HG03520 (cell line): ENCODE results near the gene AGAP3.
A peak's percentile ranks its signal among the peaks of the same experiment; 100 is the strongest.

ENCODE experiments used
- ATAC-seq: cut with Tn5 transposase; IDR thresholded peaks from one replicate; pipeline ENCODE4 v1.9.1; 2021; ENCODE audit warnings: mild to moderate bottlenecking, moderate library complexity; ENCODE audit not compliant: unreplicated experiment

AGAP3 gene

DNA sequence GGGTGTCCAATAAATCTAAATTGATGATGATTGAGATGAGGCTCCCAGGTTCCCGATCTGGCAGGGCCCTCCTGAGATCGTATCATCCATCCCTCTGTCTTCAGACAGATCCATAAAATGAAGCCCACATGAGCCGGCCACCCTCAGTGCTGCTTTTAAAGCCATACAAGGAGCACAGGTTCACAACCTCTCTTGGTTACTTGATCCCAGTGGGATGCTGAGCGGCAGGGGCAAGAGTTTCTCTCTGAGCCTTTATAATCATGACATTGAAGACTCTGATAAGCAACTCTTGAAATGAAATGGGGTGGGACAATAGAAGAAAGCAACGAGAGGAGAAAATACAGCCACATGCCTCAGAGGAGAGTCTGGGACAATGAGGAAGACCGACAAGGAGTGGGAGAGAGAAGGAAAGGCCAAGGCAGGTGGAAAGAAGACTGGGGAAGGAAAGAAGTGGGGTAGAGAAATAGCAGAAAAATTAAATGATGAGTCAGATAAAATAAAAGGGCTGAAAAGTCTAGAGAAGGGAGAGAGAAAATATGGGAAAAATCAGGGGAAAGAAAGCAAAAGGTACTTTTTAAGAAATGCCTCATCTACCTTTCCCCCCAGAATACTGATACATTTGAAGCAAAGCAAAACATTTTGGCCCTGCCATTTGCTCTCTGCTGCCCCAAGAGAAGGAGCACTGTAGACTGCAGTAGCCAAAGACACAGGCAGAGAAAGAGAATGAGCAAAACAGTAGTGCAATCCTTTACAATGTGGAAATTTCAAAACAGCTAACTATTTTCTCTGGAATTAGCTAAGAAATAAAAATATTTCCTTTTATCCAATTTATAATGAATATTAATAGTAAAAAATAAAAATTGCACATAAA is 66.6 kb downstream of the AGAP3 start:
- ATAC-seq = no peak

DNA sequence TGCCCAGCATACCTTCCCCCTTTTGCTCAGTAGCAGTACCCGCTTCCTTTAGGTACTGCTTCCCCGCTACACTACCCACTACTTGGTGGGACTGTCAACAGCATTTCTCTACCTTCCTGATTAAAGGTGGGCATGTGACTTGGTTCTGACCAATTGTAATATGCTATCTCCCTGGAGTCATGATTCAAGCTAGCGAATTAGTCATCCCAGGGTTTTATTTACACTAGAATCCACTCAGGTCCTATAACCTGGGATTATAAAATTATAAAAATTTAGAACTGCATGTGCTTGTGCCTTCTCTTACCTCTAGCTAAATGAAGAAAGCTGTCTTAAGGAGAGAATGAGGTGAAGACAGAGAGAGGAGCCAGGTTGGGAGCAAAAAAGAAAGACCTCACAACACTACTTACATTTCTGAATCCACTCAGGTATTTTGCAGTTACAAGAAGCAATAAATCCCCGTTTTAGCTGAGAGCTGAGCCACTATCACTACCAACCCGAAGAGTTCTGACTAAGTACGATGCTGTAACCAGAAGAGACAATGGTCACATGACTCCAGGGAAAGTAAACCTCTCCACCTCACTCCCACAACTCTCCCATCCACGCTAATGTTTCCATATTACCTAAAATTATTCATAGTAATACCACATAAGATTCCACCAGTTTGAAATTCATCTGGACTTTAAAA is 71.5 kb downstream of the AGAP3 start:
- no peak for ATAC-seq

DNA sequence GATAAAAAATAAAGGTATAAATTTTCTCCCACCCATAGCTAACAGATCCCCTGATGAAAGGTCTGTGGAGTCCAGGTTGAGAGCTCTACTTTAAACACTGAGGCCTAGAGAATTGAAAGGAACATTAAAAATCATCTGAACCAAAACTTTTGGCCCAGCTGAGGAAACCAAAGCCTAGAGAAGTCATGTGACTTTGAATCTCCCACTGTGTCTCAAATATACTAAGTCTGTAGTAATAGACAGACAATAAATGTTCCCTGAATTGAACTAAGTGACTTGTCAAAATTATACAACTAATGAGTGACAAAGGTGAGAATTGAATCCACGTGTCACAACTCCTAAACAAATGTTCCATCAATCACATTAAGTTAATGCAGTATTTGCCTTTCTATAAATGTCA is 75.5 kb downstream of the AGAP3 start:
- no peak for ATAC-seq

DNA sequence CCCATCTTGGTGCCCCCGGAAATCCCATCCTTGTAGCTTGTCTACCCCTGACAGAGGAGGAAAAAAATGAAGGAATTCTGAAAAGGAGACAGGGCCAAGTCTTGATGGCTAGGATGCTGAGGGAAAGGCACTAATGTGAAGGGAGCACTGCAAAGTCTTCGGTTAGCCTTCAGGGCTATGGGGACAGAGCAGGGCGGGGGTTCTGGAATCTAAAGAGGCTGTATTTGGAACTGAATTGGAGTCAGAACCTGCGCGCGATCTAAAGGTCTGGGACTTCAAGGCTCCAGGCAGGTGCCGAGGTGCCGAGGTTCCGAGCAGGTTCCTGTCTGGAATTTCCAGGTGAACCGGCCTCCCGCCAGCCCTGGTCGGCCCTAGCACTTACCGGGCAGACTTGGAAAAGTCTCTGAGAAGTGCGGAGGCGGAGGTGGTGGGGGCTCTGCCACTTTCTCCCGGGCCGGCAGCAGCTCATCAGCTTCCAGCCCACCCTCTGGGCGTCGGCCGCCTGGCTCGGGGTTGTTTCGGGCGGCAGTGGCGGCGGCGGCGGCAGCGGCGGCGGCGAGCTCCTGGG is 80.4 kb downstream of the AGAP3 start:
- ATAC-seq = no peak

DNA sequence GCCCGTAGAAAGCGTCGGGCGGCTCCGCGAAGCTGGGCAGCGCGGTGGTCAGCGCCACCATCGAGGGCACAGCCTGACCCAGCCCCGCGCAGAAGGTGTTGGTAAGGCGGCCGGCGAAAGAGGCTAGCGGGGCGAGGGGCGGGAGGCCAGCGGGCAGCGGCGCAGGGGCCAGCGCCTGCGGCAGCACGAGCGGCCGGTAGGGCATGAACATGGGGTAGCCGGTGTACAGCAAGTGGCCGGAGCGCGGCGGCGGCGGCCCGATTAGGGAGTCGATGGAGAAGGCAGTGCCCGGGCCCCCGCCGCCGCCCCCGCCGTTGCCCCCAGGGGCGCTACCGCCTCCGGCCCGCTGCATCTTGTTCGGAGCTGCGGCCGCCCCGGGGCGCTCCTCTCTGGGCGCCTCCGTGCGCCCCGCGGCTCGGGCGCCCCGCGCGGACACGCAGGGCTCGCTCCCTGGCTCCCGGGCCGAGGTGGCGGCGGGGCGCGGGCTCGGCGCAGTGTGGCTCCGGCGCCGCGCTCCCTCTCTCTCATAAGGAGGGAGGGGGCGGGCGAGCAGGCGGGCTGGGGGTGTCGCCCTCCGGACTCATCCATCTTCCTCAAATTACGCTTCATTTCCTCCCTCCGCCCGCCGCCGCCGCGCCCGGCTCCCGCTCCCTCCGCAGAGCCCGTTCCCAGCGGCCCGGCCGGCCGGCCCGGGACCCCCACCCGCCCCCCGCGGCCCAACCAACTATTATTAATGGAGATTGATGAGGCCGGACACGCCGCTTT is 81.1 kb downstream of the AGAP3 start, which contains the start of gene GBX1:
Gene GBX1, minus strand, starts transcription at position 498 of the 765 bp plus-strand sequence. Its CDS starts 146 bp downstream, at position 352.
- ATAC-seq = no peak

DNA sequence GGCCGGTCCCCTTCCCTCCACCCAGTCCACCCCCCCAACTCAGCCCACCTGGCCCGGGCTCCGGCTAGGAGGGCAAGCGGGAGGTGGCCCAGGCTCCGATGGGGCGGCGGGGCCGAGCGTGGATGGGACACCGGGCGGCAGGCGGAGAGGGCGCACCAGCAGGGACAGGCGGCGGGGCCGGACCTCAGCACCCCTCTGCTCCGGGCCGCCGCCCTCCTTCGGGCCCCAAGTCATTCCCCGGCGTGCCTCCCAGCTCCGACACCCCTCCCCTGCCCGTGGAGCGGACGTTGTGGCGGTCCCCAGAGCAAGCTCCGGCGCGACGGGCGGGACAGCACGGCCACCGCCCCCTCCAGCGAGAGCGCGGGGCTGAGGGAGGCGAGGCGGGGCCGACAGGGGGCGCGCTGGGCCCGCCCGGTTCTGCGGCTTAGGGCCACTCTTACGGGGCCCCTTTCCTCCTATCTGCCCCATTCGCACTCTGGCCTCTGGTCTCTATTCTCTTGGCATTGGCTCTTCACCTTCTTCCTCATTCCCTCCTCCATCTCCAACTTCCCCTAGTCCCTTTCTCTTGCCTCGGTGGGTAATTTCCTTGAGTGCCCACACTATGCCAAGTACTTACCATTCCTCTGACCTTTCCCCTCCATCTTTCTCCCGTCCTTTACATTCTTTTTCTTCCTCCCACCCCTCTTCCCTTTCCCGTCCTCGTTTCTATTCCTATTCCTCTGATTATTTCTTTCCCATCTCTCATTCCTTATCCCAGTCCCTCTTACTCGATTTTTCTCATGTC is 81.9 kb downstream of the AGAP3 start:
- ATAC-seq = peak; percentile 62

DNA sequence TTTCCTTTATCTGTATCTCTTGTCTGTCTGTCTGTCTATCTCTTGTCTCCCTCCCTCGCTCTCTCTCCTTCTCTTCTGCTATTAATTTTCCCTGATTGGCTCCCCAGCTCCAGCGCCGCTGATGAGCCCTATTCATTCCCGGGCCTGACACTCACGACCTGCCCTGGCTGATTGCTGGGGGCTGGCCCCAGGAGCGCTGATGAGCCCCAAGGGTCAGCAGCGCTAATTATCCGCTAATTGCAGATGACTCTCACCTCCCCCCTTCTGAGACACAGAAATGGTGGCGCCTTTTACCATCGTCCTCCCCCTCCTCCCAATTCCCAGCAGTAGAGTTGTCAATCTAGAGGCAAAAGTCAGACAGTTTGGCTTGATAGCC is 82.5 kb downstream of the AGAP3 start:
- no peak for ATAC-seq

DNA sequence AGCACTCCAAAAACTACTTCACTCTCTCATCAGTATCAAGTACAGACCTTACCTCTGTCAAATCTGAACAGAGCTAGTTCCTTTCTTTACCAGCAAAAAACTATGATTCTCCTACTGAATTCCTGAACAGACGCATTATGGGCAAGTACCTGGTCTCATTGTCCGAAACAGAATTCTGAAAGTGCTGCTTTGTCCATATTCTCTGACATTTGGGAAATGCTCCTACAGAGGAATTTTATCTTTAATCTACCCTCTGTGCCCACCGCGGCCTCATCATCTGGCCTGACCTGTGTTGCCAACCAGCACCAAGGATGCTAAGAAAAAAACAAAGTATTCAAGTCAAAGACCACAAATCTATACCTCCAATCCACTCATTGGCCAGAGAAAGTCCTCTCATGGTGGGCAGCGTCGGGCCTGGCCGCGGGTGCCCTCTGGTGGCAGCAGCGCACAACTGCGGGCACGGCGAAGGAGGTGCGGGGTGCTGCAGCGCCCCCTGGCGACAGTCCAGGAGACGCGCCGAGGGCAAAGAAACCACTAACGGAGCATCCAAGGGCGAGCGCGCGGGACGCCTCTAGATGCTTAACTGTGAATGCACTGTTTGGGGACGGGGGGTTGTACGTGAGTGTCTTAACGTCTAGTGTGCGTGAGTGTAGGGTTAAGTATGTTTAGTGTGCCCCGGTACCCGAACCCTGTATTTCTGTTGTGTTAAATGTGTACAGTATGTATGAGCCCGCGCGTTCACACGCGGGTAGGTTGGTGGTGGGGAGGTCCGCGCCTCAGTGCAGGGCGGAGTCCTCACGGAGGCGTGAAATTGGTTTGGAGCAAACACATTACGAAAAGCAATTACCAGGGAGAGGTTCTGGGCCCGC is 86.2 kb downstream of the AGAP3 start:
- ATAC-seq = peak; percentile 49

DNA sequence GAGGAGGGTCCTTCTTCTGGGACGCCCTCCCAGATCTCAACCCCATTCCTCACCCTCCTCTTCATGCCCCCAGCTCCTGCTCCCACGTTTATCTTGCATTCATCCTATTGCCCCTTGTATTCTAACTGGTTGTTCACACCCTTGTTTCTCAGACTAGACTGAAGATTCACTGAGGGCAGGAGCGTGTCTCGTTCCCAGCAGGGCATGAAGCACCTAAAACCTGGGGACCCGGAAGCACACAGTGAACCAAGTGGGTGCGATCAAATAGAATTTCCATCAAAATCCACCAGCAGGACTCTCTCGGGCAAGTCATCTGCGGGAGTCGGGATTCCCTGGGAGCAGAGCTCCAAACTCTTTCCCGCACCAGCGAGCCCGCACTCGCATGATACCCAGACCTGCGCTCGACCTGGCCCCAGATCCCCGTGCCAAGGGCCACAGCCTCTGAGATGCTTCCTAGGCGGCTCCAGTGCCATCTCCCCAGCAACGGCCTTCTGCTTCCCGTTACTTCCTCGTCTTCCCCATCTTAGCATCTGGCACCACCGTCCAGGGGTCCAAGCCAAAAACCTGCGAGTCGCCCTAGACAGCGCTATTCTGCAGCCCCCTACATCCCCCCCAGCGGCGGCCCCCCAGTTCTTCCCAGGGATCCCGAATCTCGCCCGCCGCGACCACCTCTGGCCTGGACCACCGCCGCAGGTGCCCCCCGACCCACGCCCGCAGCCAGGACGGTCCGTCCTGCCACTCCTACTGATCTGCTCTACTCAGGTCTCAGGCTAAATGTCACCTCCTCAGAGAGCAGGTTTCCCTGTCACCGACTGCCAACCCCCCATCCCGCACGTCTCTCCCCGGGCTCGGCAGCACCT is 87.3 kb downstream of the AGAP3 start:
- no peak for ATAC-seq

DNA sequence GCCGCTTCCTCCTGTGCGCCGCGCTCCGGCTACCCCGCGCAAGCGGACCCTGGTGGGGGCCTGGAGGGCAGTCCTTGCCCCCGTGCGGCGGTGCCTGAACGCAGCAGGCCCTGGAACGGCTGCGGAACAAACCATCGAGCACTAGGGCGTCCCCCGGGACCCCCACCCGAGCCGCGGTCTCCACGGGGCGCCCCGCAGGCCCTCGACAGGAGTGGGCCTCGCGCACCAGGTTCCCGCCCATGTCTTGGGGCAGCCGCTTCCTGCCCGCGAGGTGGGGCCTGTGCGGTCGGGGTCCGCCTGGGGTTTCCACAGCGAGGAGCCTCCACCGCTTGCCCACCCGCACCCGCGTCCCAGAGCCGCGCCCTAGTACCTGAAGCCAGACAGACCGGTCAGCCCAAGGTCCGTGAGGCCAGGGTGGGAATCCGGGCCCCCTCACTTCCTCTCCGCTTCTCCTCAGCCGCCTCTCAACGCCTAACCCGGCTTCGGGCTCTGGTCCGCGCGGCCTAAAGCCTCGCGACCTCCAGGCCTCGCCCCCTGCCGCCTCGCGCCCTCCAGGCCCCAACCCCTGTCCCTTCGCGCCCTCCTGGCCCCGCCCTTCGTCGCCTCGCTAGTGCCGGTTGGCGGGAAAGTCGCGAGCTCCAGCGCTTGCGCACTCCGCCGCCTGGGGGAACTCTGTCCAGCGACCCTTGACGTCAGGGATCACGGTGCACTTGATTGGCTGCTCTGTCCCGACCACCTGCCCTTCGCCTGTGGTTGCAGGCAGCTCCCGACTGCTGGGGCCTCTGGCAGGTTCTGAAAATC is 88.2 kb downstream of the AGAP3 start:
- no peak for ATAC-seq

DNA sequence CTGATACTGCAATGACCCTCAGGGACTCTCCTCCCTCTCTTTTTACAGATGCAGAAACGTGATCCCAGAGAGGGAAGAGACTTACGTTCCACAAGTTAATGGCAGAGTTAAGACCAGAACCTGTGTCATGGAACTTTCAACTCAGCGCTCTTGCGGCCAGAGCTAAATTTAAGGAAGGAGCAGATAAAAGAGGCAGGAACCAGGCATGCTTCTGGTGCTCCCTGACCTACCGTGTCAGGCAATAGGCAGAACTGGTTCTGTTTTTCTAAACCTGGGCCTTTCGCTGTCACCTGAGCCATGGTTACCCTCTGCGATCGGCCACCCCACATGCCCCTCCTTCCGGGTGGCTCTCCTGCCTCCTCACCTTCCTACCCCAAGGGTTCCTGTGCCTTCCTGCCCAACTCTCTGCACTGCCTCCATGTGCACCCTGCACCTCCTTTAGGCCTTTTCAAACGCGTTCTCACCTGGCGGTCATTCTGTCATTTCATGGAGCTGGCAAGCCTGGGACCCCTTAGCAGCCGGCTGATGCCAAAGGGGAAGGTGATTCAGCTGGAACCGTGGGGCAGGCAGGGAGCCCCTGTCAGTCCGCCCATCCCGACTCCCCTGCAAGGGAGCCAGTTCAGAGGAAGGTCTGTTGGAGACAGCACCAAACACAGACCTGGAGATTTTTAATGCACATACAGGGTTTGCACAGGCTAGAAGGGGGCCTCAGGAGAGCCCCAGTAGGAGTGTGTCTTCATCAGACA is 88.9 kb downstream of the AGAP3 start:
- ATAC-seq = no peak

DNA sequence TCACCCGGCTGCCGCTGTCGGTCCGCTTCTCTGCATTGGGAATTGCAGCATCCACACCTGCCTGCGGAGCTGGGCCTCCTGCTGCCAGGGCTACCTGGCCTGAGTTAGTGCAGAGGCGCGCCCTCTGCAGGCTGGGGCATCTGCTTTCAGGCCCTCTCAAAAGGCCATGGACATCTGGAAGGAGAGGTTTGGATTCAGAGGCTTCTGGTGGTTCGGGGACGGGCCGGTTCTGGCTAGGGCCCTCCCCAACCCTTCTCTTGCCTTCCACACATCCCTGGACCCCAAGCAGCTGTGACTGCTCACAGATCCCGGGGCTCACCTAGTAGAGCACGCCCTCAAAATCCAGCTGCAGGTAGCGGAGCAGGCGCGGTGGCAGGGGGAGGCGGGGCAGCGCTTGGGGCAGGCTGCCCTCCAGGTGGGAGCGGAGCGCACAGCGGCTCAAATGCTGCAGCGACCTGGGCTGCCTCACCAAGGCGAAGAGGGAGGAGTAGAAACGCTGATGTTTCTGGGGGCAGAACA is 89.6 kb downstream of the AGAP3 start:
- no peak for ATAC-seq

DNA sequence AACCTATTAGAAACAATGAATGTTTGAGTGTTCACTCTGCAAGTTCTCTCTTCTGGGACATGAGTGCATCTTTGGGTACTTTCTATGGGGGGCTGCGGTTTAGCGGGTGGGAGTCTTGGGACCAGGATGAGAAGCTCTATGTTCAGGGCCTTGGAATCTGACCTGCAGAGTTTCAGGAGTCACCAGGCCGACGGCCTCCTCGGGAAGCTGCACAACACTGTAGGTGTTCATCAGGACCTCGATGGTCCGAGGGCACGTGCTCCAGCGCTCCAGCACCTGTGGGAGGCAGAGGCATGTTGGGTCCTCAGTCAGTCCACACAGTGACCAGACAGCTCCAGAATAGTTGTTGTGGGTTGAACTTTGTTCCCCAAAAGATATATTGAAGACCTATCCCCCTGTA is 90.1 kb downstream of the AGAP3 start:
- ATAC-seq = no peak

DNA sequence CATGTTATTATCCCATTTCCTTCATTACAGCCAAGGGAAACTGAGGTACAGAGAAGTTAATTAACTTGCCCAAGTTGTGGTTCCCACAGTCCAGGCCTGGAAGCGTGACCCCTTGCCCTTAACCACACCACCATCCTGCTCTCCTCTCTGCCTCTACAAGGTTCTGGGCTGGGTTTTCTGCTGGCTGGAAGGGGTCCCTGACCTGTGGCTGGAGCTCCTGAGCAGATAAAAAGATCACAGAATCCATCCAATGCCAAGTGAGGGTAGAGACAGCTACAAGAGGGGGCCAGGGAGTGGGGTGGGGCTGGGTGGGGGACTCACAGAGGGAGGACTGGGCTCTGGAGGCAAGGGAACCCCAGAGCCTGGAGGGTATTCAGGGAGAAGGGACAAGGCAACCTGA is 91.0 kb downstream of the AGAP3 start:
- no peak for ATAC-seq

DNA sequence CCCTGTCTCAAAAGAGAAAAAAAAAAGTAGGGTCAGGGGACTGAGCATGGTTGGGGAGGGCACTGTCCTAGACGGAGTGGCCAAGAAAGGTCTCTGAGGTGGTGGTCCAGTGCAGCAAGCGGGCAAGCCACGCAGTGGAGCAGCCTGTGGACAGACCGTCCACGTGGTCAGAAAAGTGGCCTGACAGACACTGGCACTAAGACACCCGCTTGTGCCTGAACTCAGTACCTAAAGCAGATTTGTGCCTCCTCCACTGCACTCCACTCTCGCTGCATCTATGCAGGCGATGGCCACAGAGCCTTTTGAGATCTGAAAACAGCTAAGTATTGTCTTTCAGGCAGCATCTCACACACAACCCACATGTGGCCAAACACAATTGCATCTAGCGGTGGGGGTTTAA is 92.0 kb downstream of the AGAP3 start:
- ATAC-seq = no peak

DNA sequence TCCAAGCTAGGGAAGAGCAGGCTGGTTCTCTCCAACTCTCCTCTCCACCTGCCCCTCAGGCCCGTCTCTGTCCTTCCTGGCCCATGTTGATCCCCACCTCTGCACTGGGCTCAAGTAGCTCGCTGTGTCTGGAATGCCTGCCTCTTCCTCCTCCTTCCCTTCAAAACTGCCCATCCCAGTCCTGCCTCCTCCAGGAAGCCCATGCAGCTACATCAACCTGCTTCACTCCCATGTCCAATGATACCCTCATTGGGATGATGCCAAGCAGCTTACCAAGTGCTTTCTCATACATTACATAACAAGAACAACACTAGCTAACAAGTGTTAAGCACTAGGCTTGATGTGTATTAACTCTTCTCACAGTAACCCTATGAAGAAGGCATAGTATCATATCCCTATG is 92.6 kb downstream of the AGAP3 start:
- no peak for ATAC-seq
